NCI-H2196 (cell line): ENCODE measurements around the gene PRR3.
"Not testable (repeated sequence)": the region's sequence is repeated elsewhere in the genome, so short reads cannot be mapped to it uniquely, and the experiment has no call there.

Source experiments
- DNase-seq: peaks from one replicate; lab custom pipeline; 2025; ENCODE audit not compliant: unreplicated experiment; lab: John Stamatoyannopoulos, UW

PRR3 gene

GRCh38 chr6:30556906-30557682, at the start of gene PRR3:
Gene PRR3, plus strand, starts transcription at chr6:30557295. Its CDS starts 50 bp downstream, at chr6:30557345.
- peak; percentile 94 for DNase-seq

- no peak for DNase-seq
These were observed 49.0 kb upstream of the PRR3 start for GRCh38 chr6:30507849-30508827.

- no peak for DNase-seq
These were observed 48.0 kb upstream of the PRR3 start for GRCh38 chr6:30508890-30509736.

- DNase-seq = no peak
These were observed 46.5 kb upstream of the PRR3 start for GRCh38 chr6:30510419-30511168.

- no peak for DNase-seq
These were observed 45.9 kb upstream of the PRR3 start for GRCh38 chr6:30511169-30511546.

- no peak for DNase-seq
These were observed 43.6 kb upstream of the PRR3 start for GRCh38 chr6:30513451-30513850.

- no peak for DNase-seq
These were observed 42.0 kb upstream of the PRR3 start for GRCh38 chr6:30515106-30515505.

- no peak for DNase-seq
These were observed 40.9 kb upstream of the PRR3 start for GRCh38 chr6:30515944-30516753.

- DNase-seq = not testable (repeated sequence)
These were observed 40.4 kb upstream of the PRR3 start for GRCh38 chr6:30516754-30517076.

- not testable (repeated sequence) for DNase-seq
These were observed 39.2 kb upstream of the PRR3 start for GRCh38 chr6:30517767-30518504.

- DNase-seq = not testable (repeated sequence)
These were observed 38.5 kb upstream of the PRR3 start for GRCh38 chr6:30518505-30519145.

GRCh38 chr6:30520522-30520921, 36.6 kb upstream of the PRR3 start:
- DNase-seq = no peak

- not testable (repeated sequence) for DNase-seq
These were observed 36.0 kb upstream of the PRR3 start for GRCh38 chr6:30521082-30521481.

- DNase-seq = not testable (repeated sequence)
These were observed 35.1 kb upstream of the PRR3 start for GRCh38 chr6:30521952-30522351.

- DNase-seq = not testable (repeated sequence)
These were observed 30.7 kb upstream of the PRR3 start for GRCh38 chr6:30526444-30526843.

GRCh38 chr6:30529349-30529875, 27.7 kb upstream of the PRR3 start:
- DNase-seq = not testable (repeated sequence)

GRCh38 chr6:30530014-30530413, 27.1 kb upstream of the PRR3 start:
- DNase-seq = no peak
